ENCODE measurements around the gene ZNF366. TPM values are rescaled to one million over a fixed set of nuclear protein-coding genes. Genes with fewer than 3 reads are reported as not detected.

ZNF366 gene
- total and polyA plus RNA-seq, 2 donors from 2014 or later, result 0.22 to 8.1 TPM

- peak overlapping the region; percentile 7 to 25 for H3K27ac ChIP-seq (ENCODE audit: low read depth in 2 of 2, low read length in 2 of 2)
- intact Hi-C loops (cut with DNase I), result no loop called here
- H3K4me1 ChIP-seq (ENCODE audit: control insufficient read depth in 2 of 3, insufficient read depth in 2 of 3, low read depth in 1 of 3, low read length in 3 of 3), result no peaks in the 10 kb centered on the region
- TF ChIP-seq CTCF (IDR thresholded peaks at IDR 0.05; ENCODE audit: borderline replicate concordance, extremely low read depth, insufficient read depth), result no peak
- no peak for DNase-seq
- no peak overlapping the region for H3K9ac ChIP-seq (ENCODE audit: low read length in 3 of 3)
- H3K9me3 ChIP-seq (ENCODE audit: control insufficient read depth in 2 of 3, insufficient read depth in 1 of 3, low read length in 3 of 3), result no peaks in the 10 kb centered on the region
- H3K27me3 ChIP-seq (ENCODE audit: control insufficient read depth, insufficient read depth, low read length), result no peaks in the 10 kb centered on the region
- FAIRE-seq, result no peak
- H3K4me3 ChIP-seq (ENCODE audit: low read length in 3 of 3), result peak overlapping the region in 2 of 3 donors; percentile 35 to 40
- no peaks in the 10 kb centered on the region for H3K36me3 ChIP-seq (ENCODE audit: control insufficient read depth in 2 of 3, insufficient read depth in 3 of 3, low read length in 3 of 3)
These were observed 1.6 kb downstream of the ZNF366 start for GRCh38 chr5:72505539-72506157.

- Histone ChIP-seq H3K4me1 (ENCODE audit: control insufficient read depth in 2 of 3, insufficient read depth in 2 of 3, low read depth in 1 of 3, low read length in 3 of 3) (no peaks in the 10 kb centered on the region), H3K27me3 (ENCODE audit: control insufficient read depth, insufficient read depth, low read length) (no peaks in the 10 kb centered on the region), H3K9ac (ENCODE audit: low read length in 3 of 3) (peak overlapping the region in 1 of 3 donors; percentile 24), H3K9me3 (ENCODE audit: control insufficient read depth in 2 of 3, insufficient read depth in 1 of 3, low read length in 3 of 3) (no peaks in the 10 kb centered on the region), H3K36me3 (ENCODE audit: control insufficient read depth in 2 of 3, insufficient read depth in 3 of 3, low read length in 3 of 3) (no peaks in the 10 kb centered on the region), H3K4me3 (ENCODE audit: low read length in 3 of 3) (peak overlapping the region in 2 of 3 donors; percentile 35 to 40), H3K27ac (ENCODE audit: low read depth in 2 of 2, low read length in 2 of 2) (no peak overlapping the region)
- FAIRE-seq (no peak), DNase-seq (no peak)
- intact Hi-C loops (cut with DNase I), result no loop called here
- TF ChIP-seq CTCF (IDR thresholded peaks at IDR 0.05; ENCODE audit: borderline replicate concordance, extremely low read depth, insufficient read depth), result no peak
These were observed 2.2 kb downstream of the ZNF366 start for GRCh38 chr5:72505016-72505415.

GRCh38 chr5:72503888-72504491, 3.2 kb downstream of the ZNF366 start:
- H3K27ac ChIP-seq (ENCODE audit: low read depth in 2 of 2, low read length in 2 of 2), result no peak overlapping the region
- no peak for DNase-seq
- no peak for TF ChIP-seq CTCF (IDR thresholded peaks at IDR 0.05; ENCODE audit: borderline replicate concordance, extremely low read depth, insufficient read depth)
- no peak overlapping the region for H3K9ac ChIP-seq (ENCODE audit: low read length in 3 of 3)
- intact Hi-C loops (cut with DNase I), result no loop called here
- peak overlapping the region in 2 of 3 donors; percentile 19 to 26 for H3K4me3 ChIP-seq (ENCODE audit: low read length in 3 of 3)
- H3K9me3 ChIP-seq (ENCODE audit: control insufficient read depth in 2 of 3, insufficient read depth in 1 of 3, low read length in 3 of 3), result no peaks in the 10 kb centered on the region
- H3K4me1 ChIP-seq (ENCODE audit: control insufficient read depth in 2 of 3, insufficient read depth in 2 of 3, low read depth in 1 of 3, low read length in 3 of 3), result no peaks in the 10 kb centered on the region
- H3K27me3 ChIP-seq (ENCODE audit: control insufficient read depth, insufficient read depth, low read length), result no peaks in the 10 kb centered on the region
- no peaks in the 10 kb centered on the region for H3K36me3 ChIP-seq (ENCODE audit: control insufficient read depth in 2 of 3, insufficient read depth in 3 of 3, low read length in 3 of 3)
- FAIRE-seq, result no peak

Measured in kidney (tissue), 14 donors.